Ramos (cell line): ENCODE data around the gene MCTP2.

Experiments used
- in situ Hi-C: fragments of 300-500 bp; cut with MboI; formaldehyde crosslinking; loops from one replicate; pipeline ENCODE4 v1.14.3; 2022; ENCODE audit warnings: low sequenced_read_pairs; ENCODE audit not compliant: unreplicated experiment

Gene MCTP2

DNA sequence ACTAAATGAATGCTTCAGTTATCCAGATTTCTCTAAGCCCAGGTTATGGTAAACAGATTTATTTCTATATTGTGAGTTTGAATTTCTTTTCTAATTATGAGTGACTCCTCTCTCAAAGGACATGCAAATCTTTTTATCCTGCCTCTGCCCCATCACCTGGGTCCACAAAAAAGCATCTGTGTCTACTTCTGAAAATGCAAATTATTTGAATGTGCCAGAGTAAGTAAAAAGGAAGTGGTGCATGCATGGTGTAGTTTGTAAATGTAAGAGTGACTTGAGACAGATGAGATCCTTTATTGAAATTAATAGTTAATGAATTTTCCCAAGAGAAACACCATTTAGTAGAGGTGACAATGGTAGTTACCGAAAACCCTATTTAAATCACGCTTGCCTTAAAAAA, 26.9 kb downstream of the MCTP2 start:
- in situ Hi-C loops = no loop called here

DNA sequence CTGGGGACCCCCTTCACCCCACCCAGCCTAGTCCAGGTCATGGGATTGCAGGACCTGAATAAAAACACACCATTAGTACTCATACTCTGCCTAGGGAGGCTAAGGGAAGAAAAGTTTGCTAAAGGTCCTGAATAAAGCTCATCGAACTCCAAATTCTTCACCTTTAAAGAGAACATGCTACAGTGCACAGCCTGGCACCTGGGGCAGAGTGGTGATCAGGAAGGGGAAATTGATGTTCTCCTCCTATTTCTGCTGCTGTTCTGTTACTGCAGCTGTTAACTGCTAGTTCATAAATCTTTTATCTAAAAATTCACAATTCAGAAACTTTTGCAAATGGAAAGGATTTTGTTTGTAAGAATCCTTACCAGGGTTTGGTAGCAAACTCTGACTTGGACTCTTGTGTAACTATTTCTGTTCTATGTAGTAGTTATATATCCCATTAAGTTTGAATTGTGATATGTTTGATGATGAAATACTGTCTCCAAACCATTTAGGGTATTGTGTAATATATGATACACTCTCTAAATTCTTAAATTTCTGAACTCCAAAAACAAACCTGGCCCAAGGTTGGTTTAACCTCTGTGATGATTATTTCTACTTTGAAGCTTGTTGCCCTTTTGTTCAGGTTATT, 27.9 kb downstream of the MCTP2 start:
- in situ Hi-C loops = no loop called here

DNA sequence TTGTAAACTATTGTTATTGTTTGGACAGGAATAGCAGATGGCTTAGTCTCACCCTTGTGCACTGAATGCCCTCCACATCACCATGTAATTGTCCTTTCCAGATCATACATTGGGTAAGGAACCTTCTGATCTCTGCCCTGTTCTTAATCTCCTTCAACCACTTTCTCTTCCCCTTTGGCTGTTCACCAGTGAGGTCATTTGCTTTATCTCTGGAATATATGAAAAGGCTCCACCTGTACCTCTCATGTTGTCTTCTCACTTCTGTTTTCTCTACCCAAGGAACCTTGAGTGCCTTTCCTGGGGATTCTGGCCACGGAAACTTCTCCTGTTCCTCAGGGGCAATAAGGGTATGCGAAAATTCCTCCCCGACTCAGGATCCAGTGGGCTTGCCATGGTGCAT, 28.5 kb downstream of the MCTP2 start:
- in situ Hi-C loops = no loop called here

DNA sequence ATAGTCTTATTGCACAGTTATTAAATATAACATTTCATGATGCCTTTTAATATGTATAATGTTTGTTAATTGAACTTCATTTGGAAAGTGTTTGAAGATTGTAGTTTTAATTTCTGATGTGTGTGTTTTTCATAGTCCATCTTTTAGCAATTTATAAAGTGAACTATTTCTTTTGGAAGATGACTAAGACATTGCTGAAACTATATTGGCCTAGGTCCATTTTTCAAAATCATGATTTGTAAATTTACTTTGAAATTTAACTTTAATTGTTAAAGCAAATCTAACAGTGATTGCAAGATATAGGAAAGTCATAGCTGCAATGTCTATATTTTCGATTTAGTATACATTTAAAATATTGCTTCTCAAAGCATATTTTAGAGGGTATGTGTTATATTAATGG, 30.8 kb downstream of the MCTP2 start:
- in situ Hi-C loops = no loop called here

DNA sequence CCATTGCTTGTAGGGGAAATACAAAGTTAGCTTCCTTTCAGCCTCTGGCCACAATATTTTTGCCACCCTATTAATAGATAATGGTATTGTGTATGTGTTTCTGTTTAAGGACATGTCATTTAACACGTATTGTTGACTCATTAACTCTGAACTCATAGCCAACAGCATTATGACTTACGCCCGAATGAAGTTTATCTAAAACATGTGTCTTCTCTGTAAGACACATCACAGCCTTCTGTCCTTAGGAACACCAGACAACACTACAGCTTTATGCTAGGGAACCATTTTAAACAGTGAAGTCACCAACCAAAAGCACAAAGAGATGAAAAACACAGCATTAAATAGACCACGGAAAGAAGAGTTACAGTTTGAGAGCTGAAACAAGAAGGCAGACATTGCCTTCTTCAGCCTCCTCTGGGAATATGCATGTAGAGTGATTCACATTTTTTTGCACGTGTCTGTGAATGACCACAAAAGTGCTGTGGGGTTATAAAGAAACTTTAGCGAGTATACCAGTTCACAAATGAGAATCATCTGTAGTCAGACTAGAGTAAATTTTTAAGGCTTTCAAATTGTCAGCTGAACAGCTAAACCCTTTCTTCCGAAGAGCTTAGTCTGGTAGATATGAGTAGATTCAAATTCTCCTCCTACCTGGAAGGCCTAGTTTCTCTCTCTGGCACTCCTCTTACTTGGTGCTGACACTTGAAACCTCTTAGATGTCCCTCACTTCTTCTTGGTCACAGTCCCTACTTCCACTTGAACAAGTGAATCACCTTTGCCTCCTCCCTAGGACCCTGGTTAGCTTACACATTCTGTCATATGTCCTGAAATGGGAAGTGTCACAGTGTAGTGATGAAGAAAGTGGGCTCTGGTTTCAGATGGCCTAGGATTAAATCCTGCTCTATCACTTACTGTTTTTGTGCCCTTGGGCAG, 32.2 kb downstream of the MCTP2 start:
- in situ Hi-C loops = no loop called here

DNA sequence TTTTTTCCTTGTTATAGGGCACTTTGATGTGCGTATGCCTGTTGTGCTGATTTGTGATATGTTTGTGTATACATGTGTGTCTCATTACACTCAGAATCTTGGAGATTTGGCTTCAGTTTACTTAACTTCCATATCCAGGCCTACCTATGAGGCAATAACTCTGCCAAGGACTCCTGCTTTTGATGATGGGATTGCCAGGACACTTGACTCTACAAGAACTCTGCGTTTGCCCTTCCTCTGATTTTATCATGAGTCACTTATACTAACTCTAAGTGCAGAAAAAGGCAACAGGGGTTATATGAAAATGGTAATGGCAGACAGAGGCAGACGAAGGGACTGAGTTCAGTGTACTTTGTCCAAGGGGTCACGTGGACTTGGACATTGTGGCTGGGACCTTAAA, 33.6 kb downstream of the MCTP2 start:
- in situ Hi-C loops = no loop called here

DNA sequence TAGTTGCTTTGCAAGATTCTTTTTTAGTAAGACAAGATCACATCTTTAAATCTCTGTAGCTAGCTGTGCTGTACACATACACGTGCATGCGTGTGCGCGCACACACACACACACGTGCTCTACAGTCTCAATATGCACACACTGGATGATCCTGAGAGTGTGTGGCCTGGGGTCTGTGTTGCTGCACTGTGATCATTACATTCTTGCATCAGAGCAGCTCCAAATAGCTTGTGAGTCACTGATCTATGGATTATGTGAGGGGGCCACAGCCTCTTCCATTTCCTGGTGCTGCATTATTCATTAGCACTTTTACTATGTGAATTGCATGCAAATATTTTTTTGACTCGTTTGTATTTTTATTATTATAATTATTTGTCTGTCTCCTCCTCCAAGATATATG, 34.6 kb downstream of the MCTP2 start:
- in situ Hi-C loops = no loop called here

DNA sequence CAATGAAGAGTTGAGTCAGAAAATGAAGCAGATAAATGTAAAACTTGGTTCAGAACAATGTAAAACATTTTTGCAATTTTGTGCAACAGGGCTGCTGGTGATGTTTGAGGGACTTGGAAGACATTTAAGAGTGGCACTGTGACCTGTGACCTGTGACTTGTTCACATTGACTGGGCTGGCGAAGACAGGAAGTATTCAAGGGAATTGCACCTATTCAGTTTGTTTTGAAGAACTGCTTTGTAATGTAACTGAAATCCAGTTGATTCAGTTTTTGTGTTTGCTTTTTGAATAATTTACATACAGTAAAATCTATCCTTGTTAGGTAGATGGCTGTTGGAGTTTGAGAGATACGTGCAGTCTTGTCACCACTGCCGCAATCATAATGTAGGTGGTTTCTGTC, 35.4 kb downstream of the MCTP2 start:
- in situ Hi-C loops = no loop called here

DNA sequence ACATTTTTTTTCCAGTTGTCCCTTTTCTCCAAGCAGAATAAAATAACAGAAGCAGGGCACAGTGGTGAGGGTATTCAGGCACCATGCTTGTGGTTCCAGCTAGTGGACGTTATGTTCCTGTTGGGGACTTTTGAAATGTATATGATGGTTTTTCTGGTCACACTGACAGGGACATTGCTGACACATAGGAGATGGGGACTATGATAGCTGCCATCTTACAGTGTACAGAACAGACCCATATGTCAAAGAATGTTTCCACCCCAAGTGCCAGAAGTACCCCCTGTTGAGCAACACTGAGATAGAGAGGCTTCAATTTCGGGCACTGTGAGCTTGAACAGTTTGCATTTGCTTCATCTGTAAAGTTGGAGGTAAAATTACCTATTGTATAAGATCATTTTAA, 38.6 kb downstream of the MCTP2 start:
- in situ Hi-C loops = no loop called here

DNA sequence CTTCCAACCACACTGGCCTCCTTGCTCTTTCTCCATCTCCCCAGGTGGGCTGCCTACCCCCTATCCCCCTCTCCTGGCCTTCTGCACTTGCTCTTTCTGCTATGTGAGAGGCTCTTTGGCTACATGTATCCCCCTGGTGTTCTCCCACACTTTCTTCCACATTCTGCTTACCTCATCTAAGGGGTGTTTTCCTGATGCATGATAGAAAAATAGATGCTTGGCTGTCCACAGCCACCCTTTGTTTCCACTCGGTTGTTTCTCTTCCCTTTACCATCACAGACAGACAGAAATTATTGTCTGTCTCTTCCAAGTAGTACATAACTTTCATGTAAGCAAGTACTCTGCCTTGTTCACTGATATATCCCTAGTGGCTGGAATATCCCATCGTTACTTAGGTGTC, 39.2 kb downstream of the MCTP2 start:
- in situ Hi-C loops = no loop called here

DNA sequence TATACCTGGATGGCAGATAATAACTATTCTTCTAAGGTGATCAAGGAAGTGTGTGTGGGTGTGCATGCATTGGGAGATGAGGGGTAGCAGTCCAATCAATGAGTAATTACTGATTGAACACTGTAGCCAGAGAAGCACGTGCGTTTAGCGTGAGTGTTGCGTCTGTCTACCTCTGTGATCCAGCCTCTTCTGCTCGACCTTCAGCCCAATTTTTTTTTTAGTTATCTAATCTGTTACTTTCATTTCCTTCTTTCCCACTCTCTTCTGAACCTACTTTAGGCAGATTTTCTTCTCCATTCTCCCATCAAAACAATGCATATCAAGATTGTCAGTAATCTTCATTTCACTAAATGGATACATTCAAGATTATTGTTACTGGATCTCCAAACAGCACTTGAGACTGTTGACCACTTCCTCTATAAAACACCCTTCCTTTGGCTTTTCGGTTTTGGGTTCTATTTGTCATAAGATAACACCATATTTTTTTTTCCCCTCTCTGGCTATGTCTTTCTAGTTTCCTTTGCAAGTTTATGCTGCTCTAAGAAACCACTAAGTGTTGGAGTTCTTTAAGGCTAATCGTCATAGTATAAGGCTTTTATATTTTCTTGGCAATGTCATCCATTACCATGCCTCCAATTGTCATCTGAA, 41.0 kb downstream of the MCTP2 start:
- in situ Hi-C loops = no loop called here

DNA sequence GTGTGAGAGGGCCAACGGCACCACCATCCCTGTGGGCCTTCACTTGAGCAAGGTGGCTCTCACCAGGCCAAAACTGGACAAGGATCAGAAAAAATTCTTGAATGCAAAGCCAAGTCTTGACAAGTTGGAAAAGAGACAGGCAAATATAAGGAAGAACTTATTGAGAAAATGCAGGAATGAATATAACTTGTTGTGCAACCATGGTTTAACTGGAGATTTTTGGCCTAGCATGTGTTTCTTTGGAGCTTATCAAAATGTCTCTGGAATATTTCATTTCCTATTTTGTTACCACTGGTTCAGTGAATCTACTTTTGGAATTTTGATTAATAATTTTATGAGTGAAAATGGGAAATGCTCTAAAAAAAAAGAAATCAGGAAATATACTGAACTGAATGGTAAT, 42.5 kb downstream of the MCTP2 start:
- in situ Hi-C loops = no loop called here

DNA sequence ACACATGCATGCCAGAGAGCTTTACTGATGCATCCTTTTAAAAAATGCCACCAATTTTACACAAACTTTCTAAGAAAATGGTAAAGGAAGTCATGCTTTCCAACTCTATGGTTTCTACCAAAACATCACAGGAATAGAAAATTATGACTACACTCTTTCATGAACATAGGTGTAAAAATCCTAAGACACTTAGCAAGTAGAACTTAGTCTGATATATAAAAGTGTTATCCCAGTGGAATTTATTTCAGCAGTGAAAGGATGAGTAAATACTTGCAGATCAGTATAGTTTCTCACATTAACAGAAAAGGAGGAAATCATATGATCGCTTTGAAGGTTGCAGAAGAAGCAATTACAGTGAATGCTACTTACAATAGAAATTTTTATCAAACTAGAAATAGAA, 43.4 kb downstream of the MCTP2 start:
- in situ Hi-C loops = no loop called here

DNA sequence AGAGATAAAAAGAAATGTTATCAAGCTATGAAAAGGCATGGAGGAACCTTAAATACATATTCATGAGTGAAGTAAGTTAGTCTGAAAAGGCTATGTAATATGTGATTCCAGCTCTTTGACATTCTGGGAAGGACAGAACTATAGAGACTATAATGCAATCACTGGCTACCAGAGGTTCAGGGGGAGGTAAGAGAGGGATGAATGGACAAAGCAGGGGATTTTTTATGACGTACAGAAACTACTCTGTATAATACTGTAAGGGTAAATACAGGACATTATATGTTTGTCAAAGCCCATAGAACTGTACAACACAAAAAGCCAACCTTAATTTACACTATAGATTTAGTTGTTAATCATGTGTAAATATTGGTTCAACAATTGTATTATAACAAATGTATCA, 46.1 kb downstream of the MCTP2 start:
- in situ Hi-C loops = no loop called here

DNA sequence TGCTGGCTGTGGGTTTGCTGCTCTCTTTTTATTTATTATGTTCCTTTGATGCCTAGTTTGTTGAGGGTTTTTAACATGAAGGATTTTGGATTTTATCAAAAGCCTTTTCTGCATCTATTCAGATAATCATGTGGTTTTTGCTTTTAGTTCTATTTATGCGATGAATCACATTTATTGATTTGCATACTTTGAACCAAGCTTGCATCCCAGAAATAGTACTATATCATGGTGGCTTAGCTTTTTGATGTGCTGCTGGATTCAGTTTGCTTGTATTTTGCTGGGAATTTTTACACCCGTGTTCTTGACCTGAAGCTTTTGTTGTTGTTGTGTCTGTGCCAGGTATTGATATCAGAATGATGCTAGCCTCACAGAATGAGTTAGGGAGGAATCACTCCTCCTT, 48.4 kb downstream of the MCTP2 start:
- in situ Hi-C loops = no loop called here

DNA sequence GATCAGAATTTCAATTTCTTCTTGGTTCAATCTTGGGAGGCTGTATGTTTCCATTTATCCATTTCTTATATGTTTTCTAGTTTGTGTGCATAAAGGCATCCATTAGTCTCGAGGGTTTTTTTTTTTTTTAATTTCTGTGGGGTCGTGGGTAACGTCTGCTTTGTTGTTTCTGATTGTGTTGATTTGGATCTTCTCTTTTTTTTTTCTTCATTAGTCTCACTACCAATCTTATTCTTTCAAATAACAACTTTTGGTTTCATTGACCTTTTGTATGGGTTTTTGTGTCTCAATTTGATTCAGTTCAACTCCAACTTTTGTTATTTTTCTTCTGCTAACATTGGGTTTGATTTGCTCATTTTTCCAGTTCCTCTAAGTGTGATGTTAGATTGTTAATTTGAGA, 48.9 kb downstream of the MCTP2 start:
- in situ Hi-C loops = no loop called here

DNA sequence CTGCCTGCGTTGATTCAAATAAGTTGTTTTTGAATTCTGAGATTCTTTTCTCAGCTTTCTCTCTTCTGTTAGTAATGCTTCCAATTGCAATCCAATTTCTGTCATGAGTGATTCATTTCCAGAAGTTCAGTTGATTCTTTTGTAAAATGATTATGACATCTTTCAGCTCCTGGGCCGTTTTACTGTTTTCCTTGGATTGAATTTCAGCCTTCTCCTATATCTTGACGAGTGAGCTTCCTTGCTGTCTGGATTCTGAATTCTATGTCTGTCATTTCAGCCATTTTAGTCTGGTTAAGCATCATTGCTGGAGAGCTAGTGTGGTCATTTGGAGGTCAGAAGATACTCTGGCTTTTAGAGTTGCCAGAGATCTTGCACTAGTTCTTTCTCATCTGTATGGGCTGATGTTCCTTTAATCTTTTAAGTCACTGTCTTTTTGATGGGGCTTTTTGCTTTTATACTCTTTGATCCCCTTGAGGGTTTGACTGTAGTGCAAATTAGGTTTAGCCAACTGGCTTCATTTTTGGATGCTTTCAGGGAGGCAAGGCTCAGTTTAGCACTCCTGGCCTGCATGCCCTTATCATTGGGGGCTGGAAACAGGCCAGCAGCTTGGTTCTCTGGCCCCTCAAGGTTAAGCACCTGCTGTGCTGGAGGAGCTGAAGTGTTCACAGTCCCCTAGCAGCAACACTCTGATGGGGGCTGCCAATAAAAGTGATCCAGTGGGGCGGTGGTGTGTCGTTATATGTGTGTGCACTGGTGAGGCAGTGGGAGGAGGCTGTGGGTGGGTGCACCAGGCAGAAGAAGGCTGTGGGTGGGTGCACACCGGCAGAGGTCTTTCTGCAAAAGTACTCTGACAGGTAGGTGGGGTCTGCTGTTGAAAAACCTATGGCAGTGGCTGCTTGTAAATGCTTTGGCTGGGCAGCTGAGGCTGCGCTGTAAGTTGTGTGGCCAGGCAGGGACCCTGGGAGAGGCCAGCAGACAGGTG, 51.2 kb downstream of the MCTP2 start:
- in situ Hi-C loops = no loop called here

DNA sequence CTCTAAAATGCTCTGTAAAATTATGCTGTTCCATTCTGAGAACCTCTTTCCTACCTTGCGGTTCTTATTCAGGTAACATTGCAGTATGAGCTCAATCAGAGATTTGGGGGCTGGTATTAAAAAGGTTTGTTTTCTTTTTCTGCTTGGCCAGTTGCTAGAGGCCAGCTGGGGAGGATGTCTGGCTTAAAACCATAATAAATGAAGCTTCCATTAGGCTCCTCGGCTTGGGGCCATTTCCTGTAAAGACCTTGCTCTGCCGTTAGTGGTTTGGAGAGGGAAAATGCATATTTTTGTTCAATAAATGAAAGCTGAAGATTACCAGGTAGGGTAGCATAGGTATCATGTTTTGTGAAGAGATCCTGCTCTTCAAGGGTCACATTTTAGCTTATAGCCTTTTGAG, 55.2 kb downstream of the MCTP2 start:
- in situ Hi-C loops = no loop called here

DNA sequence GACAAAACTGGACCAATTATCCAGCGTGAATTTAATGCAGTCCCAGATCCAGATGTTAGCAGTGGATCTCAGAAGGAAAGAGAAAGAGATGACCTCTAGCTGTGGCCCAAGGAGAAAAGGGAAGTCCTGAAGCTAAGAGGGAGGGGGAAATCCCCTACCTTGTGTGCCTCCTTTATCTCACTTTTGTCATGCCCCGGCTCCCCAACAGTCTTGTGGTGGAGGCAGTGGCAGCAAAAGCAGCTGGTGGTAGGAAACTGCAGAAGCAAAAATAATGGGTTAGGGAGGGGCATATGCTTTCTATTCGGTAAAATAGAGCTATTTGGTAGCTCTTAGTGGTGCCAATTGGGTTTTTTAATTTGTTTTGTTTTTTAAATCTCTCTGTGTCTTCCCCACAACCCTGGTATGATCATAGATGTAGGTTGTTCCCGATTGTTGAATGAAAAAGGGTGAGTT, 56.5 kb downstream of the MCTP2 start:
- in situ Hi-C loops = no loop called here

DNA sequence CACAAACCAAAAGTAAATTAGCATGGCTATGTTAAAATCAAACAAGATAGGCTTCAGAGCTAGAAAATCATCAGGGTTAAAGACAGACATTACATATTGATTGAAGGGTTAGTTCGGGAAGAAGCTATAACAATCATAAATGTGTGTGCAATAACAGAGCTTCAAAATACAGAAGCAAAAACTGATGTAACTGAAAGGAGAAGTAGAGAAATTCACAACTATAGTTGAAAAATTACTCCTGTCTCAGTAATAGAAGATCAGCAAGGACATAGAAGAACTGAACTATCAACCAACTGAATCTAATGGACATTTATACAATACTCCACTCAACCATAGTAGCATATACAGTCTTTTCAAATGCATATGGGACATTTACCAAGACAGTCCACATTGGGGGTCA, 59.4 kb downstream of the MCTP2 start:
- in situ Hi-C loops = no loop called here
